HL-60 (cell line): ENCODE measurements around the gene CFAP161.

ENCODE experiments used
- DNase-seq, 2 experiments: peaks; one replicate each; pipeline ENCODE4 v3.0.0-alpha.2; 2010 to 2020; ENCODE audit warnings: low read depth in 1 of 2, low spot score in 1 of 2
- H3K27ac ChIP-seq: fragments of 250-450 bp; sonication (Bioruptor Pico); replicated peaks from 2 replicates; pipeline ENCODE4 v1.5.1; 2020; ENCODE audit warnings: mild to moderate bottlenecking, moderate library complexity
- H3K27me3 ChIP-seq: fragments of 250-450 bp; sonication (Bioruptor Pico); 2 replicates; pipeline ENCODE4 v1.5.1; 2021; ENCODE audit warnings: mild to moderate bottlenecking, moderate library complexity; ENCODE audit not compliant: insufficient read depth, poor library complexity, severe bottlenecking
- H3K4me3 ChIP-seq: replicated peaks from 2 replicates; pipeline ENCODE4 v1.5.1; 2011; ENCODE audit warnings: mild to moderate bottlenecking, control low read depth, low read length; ENCODE audit not compliant: insufficient read depth
- CTCF ChIP-seq: IDR thresholded peaks from one replicate; pipeline ENCODE4 v1.5.1; 2011; ENCODE audit warnings: low read length, control low read depth, inconsistent platforms; ENCODE audit not compliant: insufficient read depth
- GABPA ChIP-seq: IDR thresholded peaks from 2 replicates; pipeline ENCODE4 v1.6.1; 2012; ENCODE audit warnings: low read depth
- POLR2AphosphoS5 ChIP-seq: IDR thresholded peaks from 2 replicates; pipeline ENCODE4 v1.6.1; 2012; ENCODE audit warnings: low read depth
- REST ChIP-seq: IDR thresholded peaks from 2 replicates; pipeline ENCODE4 v1.6.1; 2012; ENCODE audit warnings: low read depth; ENCODE audit not compliant: insufficient replicate concordance
- SPI1 ChIP-seq: IDR thresholded peaks from 2 replicates; pipeline ENCODE4 v1.6.1; 2012; ENCODE audit warnings: low read depth, mild to moderate bottlenecking, borderline replicate concordance

Gene CFAP161

GRCh38 chr15:81183439-81183775, 49.3 kb downstream of the CFAP161 start:
- no peak overlapping the region for H3K4me3 ChIP-seq
- H3K27ac ChIP-seq, result no peak overlapping the region
- H3K27me3 ChIP-seq, result peaks cover 4% of the 10 kb centered on the region
- peak in 1 of 2 experiments; percentile 33 for DNase-seq
- no peak for TF ChIP-seq POLR2AphosphoS5
- no peak for TF ChIP-seq GABPA
- TF ChIP-seq CTCF, result no peak
- TF ChIP-seq SPI1, result no peak
- no peak for TF ChIP-seq REST

GRCh38 chr15:81184188-81184587, 50.1 kb downstream of the CFAP161 start:
- Histone ChIP-seq H3K4me3 (no peak overlapping the region), H3K27me3 (peaks cover 4% of the 10 kb centered on the region), H3K27ac (no peak overlapping the region)
- DNase-seq, result no peak
- TF ChIP-seq CTCF (no peak), SPI1 (no peak), REST (no peak), GABPA (no peak), POLR2AphosphoS5 (no peak)

DNA sequence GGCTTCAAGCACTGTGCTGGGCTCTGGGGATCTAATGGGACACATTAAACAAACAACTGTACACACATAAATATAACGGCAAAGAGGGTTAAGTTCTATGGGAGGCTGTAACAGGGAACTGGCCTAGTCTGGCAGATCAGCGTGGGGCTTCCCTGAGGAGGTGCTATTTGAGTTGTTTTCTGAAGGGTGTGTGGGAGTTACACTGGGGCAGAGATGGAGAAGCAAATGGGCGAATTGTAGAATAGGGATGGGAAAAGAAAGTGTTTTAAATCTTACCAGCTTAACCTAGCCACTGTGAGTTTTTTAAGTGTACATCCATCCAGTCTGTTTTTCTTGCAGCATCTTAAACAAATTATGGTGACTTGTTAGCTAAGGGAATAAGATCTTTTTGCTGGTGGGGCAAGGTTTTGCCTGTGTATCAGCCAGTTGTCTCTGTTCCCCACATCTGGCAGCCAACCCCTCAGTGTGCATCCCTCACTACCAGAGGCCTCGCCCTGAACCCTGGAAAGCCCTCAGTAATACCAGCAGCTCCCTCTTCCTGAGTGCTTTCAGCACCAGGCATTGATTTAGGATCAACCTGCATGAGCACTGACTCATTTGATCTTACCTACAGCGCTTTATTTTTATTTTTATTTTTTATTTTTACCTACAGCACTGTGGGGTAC, 51.7 kb downstream of the CFAP161 start:
- Histone ChIP-seq H3K4me3 (no peak overlapping the region), H3K27me3 (peaks cover 4% of the 10 kb centered on the region), H3K27ac (no peak overlapping the region)
- DNase-seq, result no peak
- TF ChIP-seq POLR2AphosphoS5 (no peak), REST (no peak), GABPA (no peak), CTCF (no peak), SPI1 (no peak)
